Suppressor macrophage treated with lipopolysaccharide for 4 hours (primary cell): ENCODE results near the gene MTHFD1.
A peak's percentile ranks its signal among the peaks of the same experiment; 100 is the strongest.
"Not testable (repeated sequence)": the region's sequence is repeated elsewhere in the genome, so short reads cannot be mapped to it uniquely, and the experiment has no call there.

ENCODE experiments used
- DNase-seq: peaks from one replicate; pipeline ENCODE4 v3.0.0-alpha.2; 2020

MTHFD1 gene

DNA sequence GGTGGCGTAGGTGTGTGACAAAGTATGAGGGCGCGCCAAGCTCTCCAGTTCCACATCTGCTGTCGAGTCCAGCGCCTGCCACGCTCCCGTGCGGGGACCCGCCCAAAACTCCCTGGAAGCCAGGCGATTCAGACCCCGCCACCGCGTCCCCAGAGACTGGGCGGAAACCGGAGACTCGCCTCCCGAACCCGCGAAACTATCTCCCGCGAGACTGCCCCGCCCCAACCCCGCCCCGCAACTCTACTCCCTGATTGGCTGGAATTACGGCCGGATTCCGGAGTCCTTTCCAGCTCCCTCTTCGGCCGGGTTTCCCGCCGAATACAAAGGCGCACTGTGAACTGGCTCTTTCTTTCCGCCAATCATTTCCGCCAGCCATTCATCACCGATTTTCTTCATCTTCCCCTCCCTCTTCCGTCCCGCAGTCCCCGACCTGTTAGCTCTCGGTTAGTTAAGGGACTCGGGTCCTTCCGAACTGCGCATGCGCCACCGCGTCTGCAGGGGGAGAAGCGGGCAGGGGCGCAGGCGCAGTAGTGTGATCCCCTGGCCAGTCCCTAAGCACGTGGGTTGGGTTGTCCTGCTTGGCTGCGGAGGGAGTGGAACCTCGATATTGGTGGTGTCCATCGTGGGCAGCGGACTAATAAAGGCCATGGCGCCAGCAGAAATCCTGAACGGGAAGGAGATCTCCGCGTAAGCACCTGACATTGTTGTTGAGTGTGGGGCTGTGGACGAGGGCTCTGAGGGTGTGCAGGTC lies at the start of gene MTHFD1:
MTHFD1 (plus strand) TSS at position 572 of the 751 bp plus-strand sequence; CDS start at position 647, 75 bp downstream.
- peak; percentile 100 for DNase-seq

DNA sequence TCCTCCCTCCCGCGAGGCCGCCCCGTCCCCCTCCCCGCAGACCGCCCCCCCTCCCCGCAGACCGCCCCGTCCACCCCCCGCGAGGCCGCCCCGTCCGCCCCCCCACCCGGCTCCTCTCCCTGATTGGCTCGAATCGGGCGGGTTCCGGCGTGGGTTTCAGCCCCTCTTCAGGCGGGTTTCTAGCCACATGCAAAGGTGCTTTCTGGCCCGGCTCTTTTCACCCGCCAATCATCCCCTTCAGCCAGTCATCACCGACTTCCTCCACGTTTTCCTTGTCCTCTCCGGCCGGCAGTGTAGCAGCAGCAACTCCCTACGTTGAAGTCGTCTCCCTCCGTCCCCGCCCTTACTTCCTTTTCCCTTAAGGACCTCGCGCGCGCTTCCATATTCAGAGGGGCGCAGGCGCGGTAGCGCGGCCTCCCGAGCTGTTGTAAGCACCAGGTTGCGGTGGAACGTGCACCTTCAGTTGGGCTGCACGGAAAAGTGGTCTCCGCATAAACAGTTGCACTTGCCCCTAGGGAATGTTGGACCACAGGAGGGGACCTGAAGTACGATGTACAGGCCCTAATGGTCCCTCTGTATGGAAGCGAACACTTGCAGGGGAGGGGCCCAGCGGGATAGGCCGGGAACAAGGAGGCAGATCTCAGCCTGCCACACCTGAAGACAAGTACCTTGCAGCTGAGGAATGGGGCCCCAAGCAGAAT lies 49.4 kb upstream of the MTHFD1 start:
- peak; percentile 94 for DNase-seq

DNA sequence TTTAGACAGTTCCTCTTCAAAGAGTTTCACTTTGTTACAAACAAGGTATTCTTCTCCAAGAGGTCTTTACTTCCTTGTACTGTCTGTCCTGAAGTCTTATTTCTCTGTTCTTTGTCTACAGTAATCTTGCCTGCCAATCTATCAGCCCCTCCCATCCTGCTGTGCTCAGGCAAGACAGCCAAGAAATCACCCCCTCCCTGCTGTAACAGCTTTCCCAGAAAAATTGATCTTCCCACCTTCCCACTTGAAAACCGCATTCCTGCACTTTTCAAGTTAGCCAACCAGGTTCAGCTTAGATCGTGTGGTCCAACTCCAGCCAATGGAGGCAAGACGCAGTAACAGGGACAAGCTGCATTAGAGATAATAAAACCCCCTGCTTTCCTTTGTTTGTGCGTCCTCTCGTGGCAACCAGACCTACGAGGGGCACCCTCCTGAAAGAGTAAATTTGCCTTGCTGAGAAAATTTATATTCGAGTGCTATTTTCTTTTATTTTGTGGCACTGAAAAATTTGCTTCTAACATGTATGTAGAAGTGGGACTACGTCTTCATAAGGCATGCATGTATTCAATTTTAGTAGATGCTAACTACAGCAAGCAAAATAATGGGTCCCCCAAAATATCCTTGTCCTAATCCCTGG lies 47.5 kb upstream of the MTHFD1 start:
- DNase-seq, result no peak

DNA sequence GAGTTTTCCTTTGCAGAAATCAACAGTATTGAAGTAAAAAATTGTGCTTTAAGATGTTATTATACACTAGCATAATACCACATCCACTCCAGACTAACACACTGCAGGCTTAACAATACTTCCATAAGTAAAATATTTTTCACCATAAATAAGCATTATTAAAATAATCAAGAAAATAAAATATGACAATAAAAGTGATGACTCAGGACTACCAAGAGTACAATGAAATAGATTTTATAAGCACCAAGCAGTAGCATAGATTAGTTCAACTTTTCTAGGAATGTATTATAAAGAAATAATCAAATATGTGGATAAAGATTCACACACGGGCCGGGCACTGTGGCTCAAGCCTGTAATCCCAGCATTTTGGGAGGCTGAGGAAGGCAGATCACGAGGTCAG lies 40.4 kb upstream of the MTHFD1 start:
- DNase-seq, result no peak

DNA sequence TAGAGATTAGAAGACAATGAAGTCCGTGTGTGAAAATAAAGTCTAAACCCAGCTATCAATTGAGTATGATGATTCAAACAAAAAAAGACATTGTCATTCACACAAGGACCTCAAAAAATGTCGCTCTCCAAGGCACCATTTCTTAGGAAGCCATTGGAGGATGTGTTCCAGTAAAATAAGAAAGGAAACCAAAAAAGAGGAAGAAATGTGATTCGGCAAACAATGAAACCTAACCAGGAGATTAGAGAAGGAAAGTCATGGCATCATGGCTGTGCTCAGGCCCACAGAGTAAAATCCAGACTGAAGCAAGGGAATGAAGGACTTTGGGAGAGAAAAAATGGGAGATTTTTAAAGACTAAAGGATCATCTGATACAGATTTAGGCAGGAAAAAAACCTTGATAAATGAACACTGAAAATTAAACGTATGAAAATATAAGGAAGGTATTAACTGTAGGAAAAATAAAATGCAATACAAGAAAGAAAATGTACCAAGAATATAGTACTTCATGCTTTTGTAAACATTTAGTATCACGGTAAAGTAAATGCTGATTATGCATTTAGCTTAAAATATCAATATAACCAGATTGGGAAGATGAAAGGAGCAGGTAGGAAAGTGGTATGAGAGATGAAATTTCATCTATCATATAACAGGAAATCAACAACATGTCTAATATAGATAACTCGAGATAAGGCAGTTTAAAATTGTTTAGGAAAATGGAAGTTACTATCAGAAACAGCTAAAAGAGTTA lies 38.2 kb upstream of the MTHFD1 start:
- peak; percentile 60 for DNase-seq

DNA sequence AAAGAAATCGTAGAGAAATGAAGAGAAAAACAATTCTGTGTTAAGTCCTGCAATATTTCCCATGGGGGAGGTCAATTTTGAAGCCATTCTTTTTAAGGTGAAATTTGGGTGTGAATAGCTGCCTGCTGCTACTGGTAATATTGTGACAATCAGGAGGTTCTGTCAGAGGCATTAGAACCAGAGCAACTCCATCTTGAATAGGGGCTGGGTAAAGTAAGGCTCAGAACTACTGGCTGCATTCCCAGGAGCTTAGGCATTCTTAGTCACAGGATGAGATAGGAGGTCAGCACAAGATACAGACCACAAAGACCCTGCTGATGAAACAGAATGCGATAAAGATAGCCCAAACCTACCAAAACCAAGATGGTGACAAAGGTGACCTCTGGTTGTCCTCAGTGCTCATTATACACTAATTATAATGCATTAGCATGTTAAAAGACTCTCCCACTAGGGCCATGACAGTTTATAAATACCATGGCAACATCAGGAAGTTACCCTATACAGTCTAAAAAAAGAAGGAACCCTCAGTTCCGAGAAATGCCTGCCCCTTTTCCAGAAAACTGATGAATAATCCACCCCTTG lies 24.8 kb upstream of the MTHFD1 start:
- no peak for DNase-seq

DNA sequence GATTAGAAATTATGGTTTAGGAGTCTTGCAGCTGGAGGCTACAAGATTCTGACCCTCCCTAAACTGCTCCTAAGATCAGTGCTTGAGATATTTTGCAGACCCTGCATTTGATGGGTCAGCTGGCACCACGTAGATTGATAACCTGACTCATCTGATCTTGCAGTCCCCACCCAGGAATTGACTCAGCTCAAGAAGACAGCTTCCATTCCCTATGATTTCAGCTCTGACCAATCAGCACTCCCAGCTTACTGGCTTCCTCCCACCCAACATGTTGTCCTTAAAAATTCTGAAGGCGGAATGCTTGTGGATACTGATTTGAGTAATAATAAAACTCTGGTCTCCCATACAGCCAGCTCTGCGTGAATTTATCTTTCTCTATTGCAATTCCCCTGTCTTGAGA lies 23.2 kb upstream of the MTHFD1 start:
- DNase-seq, result no peak

DNA sequence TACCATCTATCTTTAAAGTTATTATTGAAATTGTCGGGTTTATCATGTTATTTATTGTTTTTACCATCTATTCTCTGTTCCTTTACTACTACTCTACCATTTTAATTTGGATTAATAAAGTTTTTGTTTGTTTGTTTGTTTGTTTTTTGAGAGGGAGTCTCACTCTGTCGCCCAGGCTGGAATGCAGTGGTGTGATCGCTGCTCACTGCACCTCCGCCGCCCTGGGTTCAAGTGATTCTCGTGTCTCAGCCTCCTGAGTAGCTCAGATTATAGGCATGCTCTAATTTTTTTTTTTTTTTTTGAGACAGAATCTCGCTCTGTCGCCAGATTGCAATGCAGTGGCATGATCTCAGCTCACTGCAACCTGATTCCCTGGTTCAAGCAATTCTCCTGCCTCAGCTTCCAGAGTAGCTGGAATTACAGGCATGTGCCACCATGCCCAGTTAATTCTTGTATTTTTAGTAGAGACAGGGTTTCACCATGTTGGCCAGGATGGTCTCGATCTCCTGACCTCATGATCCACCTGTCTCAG lies 22.7 kb upstream of the MTHFD1 start:
- DNase-seq, result not testable (repeated sequence)

DNA sequence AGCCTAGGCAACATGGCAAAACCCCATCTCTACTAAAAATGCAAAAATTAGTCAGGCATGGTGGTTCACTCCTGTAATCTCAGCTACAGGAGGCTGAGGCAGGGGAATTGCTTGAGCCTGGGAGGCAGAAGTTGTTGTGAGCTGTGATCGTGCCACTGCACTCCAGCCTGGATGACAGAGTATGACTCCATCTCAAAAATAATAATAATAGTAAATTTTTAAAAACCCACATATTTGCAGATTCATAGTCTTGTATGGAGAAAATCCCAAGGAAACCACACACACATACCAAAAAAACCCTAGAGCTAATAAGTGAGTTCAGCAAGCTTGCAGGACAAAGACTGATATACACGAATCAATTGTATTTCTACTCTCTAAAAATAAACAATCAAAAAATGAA lies 19.0 kb upstream of the MTHFD1 start:
- no peak for DNase-seq

DNA sequence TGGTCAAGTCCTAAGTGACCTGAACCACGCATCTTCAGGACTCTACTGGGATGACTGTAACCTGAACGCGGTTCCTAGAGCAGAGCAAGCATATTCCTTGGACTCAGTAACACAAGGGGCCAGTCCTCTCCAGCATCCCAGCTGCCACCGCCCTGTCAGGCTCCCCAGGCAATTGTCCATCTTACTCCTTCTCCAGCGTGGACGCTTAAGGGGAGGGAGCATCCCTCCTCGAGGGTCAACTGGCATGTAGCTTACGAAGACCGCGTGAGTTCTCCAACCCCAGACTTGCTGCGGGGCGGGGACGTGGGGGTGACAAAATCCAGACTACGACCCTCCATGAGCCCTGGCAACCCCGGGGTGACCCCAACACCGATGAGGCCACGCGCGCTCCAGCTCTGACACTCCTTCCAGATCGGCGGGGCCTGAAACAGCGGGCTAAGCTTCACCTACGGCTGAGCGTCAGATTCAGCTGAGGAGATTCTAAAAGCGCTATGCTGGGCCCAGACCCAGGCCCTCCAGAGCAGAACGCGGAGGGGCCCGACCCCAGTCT lies 846 bp upstream of the MTHFD1 start:
- peak; percentile 15 for DNase-seq

DNA sequence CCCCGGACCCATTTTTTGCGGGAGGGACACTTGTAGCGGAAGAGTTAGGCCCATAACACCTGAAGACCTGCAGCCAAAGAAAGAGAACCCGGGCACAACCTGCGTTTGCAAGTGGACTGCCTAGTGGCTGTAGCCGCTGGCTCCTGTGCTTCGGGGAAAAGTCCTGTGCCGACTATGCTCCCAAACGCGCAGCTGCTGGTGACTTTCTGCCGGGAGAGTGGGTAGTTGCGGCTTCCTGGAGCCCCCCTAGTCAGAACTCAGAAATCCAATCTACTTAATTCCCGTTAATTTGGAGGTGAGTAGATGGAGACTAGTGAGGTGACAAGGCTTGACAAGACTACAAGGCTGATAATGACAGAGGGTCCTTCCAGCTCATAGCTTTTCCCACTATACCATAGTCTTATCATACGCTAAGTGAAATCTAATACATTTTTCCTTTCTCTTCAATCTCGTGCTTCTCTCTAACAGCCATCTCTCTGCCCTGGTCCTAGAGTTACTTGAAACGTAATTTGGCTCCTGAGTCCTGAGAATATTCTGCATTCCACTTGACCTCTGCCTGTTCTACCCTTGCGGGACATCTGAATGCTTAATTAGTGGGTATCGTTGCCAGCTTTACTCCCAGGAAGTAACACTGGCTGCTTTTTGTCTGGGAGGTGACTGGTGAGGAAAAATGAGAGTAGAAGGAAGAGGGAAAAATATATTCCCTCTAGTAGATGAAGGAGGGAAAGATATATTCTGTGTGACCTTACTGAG lies 556 bp downstream of the MTHFD1 start:
- DNase-seq, result peak; percentile 21

DNA sequence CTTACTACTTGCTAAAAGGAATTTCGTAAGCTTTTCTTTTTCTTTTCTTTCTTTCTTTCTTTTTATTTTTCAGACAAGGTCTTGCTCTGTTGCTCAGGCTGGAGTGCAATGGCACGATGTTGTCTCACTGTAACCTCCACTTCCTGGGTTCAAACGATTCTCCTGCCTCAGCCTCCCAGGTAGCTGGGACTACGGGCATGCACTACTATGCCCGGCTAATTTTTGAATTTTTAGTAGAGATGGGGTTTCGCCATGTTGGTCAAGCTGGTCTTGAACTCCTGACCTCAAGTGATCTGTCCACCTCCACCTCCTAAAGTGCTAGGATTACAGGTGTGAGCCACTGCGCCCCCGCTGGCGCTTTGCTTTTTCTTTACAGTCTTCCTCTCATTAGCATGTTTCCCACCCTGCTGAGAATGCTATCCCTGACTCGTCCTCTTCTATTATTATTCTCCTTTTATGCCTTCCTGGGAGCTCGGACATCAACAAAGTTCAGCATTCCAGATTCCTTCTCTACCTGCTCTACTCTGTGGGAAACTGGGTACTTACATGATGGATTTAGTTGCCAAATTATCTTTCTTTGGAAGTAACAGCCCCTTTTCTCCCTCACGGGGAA lies 3.1 kb downstream of the MTHFD1 start:
- no peak for DNase-seq

DNA sequence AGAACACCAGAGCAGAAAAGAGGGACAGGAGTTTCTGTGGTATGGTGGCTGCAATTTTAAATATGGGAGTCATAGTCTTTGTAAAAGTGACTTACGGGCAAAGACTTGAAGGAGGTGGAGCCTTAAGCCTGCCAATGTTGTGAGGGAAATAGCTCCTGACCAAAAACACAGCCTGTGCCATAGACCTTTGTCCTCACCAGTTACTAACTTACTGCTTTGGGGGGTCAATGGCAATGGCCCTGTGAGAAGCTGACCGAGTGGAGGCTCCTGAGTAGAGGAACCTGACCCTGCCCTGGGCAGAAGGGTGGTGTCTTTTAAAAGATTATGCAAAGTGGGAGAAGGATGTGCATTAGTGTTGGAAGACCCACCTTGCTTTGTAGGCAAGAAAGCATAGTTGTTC lies 3.8 kb downstream of the MTHFD1 start:
- no peak for DNase-seq

DNA sequence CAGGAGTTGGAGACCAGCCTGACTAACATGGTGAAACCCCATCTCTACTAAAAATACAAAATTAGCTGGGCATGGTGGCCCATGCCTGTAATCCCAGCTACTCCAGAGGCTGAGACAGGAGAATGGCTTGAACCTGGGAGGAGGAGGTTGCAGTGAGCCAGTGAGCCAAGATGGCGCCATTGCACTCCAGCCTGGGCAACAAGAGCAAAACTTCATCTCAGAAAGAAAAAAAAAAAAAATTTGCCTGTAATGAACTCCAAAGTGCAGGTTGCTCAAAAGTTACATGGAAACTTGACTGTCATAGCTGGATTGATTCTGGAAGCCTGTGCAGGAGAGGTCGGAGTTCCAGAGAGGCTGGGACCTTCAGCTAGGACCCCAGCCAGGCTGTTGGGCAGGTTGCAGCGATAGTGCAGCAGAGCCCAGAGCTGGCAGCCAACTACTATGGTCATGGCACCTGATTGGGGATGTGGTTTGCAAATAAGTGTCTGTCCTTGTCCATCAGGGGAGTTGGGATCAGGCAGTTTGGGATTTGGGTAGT lies 5.1 kb downstream of the MTHFD1 start:
- not testable (repeated sequence) for DNase-seq

DNA sequence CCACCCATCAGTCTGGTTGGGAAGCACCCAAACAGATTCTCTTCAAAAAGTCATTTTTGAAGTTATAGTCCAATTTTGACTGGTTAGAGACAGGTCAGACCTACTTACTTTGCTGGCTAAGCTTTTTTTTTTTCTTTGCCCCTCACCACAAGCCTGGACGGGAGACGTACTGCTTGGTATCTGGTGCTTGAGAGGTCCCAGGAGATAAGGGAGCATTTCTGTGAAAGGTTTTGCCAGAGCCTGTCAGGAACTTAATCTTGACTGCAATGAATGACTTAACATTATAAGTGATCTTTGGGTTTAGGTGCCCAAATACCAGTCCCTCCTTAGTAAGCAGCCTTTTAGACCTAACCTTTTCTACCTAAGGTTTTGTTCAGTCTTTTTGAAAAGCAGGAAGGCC lies 6.3 kb downstream of the MTHFD1 start:
- DNase-seq, result no peak

DNA sequence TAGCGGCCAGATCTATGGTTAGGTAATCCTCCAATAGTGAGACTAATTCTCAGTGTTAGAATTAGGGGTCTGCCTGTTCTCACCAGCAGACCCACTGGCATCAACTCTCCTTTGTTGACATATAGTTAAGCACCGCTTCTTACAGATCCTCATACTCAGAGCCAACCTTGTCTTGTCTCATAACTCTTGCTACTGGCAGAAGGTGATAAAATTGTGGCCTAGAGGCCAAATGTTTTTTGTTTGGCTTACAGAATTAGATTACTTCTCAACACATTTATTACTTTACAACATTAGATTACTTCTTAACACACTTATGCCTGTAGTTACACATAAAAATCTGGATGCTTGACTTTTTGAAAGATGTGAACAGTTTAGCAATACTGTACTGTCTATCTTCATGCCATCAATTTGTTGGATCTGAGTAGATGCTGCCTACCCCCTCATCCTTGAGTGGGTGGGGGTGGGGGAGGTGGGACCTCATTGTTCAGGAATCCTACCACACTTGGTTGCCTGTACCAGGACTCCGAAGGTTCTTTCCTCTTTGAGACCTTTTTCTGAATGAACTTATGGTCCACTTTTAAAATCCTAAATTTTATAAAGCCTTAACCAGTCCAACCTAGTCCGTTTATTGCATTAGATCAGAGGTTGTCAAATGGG lies 7.0 kb downstream of the MTHFD1 start:
- DNase-seq, result no peak

DNA sequence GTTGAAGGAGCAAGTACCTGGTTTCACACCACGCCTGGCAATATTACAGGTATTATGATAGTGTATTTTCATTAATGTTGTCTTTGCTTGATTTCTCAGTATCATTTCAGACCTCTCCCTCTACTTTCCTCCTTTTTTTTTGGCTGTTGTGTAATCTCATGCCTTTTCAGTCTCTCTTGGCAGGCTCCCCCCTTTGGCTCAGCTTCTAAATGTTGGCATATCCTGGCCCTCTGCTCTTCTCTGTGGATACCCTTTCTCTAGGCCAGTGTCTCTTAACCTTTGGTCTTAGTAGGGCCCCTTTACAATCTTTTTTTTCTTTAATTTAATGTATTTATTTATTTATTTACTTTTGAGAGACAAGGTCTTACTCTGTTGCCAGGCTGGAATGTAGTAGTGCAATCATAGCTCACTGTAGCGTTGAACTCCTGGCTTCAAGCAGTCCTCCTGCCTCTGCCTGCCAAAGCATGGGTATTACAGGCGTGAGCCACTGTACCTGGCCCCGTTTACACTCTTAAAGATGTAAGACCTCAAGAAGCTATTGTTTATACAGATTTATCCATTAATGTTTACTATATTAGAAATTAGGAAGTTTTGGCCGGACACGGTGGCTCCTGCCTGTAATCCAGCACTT lies 12.8 kb downstream of the MTHFD1 start:
- DNase-seq, result no peak

DNA sequence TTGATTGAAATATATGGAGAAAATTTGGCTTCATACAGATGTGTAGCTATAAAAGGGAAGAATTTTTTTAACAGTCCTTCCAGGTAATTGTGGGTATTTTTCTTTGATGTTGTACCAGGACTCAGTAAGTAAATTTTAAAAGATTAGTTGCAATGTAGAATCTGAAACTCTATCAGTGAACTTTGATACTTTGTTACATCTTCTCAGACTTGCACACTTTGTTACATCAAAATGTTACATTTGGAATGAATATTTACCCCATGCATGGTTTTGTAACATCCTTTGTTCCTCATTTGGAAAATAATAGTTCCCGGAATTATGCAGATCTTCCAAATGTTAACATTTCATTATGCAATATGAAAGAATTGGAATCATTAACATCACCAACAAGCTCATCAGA lies 13.8 kb downstream of the MTHFD1 start:
- peak; percentile 16 for DNase-seq

DNA sequence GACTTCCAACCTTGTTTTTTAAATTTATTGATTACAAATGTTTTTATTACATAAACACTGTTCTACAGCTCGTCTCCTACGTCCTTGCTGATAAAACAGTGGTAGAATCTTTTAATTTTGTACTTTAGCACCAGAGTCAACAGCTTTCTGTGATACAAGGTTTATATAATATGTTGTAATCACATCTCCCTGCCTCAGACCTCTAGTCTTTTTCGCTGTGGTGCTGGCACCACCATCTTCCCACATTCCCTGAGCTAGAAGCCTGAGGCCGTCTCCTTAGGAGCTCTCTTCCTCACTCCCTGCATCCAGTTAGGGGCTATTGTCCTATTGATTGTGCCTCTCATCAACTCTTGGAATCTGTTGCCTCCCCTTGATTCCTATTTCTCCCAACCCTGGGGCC lies 17.1 kb downstream of the MTHFD1 start:
- no peak for DNase-seq

DNA sequence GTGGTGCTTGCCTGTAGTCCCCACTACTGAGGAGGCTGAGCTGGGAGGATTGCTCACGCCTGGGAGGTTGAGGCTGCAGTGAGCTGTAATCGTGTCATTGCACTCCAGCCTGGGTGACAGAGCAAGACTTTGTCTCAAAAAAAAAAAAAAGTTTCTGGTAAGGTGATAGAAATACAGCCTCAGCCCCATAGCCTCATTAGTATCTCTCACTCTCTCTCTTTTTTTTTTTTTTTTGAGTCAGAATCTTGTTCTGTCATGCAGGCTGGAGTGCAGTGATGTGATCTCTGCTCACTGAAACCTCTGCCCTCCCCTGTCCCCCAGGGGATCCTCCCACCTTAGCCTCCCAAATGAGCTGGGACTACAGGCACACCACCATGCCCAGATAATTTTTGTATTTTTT lies 19.2 kb downstream of the MTHFD1 start:
- DNase-seq, result no peak
